Pancreas (tissue), 10 donors: ENCODE measurements around the gene TRIM29. TPM values are rescaled to one million over a fixed set of nuclear protein-coding genes. Genes with fewer than 3 reads are reported as not detected.

Source experiments
- ATAC-seq, 4 donors: fragments of 200-7000 bp; cut with Tn5 transposase; one replicate each; pipeline versions ENCODE4 v1.8.0 to v1.9.1; 2020; ENCODE audit warnings: mild to moderate bottlenecking in 4 of 4, moderate library complexity in 4 of 4
- DNase-seq, 6 donors: peaks; one replicate each; pipeline ENCODE4 v3.0.0-alpha.2; 2020
- FAIRE-seq: peaks from 2 replicates; lab custom pipeline; 2012; peaks lifted over from hg19 to GRCh38; lab: Jason Lieb, UNC
- H3K27ac ChIP-seq, 4 donors: fragments of 200-600 bp; sonication (generic); 1 replicate in 3 of 4; 2 replicates in 1 of 4; pipeline versions ENCODE4 v1.5.0 to v1.8.0; 2020
- H3K27me3 ChIP-seq, 4 donors: fragments of 200-600 bp; one replicate each; pipeline ENCODE4 v1.8.0; 2021
- H3K36me3 ChIP-seq, 3 donors: fragments of 200-600 bp; sonication (generic) in 1 of 3; one replicate each; pipeline versions ENCODE4 v1.5.0 to v1.8.0; 2020 to 2021
- H3K4me1 ChIP-seq, 3 donors: fragments of 200-600 bp; one replicate each; pipeline ENCODE4 v1.8.0; 2021
- H3K4me3 ChIP-seq, 4 donors: fragments of 200-600 bp; sonication (generic) in 2 of 4; one replicate each; pipeline versions ENCODE4 v1.5.0 to v1.8.0; 2020 to 2021
- H3K9me3 ChIP-seq, 4 donors: fragments of 200-600 bp; one replicate each; pipeline ENCODE4 v1.8.0; 2021
- CTCF ChIP-seq, 4 donors: fragments of 200-600 bp; sonication (generic) in 3 of 4; IDR thresholded peaks; one replicate each; pipeline versions ENCODE4 v1.5.0 to v1.8.0; 2021; ENCODE audit warnings: antibody characterized with exemption in 4 of 4
- WGBS, 2 donors: extraction: QIAGEN DNeasy Blood & Tissue Kit; methylation state at CpG; one replicate each; pipeline ENCODE4 v1.1.7; 2013; 5-methylcytosine and 5-hydroxymethylcytosine counted together
- intact Hi-C, 3 donors: fragments of 100-400 bp; cut with DNase I; formaldehyde crosslinking; loops; one replicate each; pipeline versions ENCODE4 v1.11.1 to v1.14.2; 2022
- polyA plus RNA-seq, 2 donors: library from polyadenylated mRNA; stranded (reverse); fragments of 200-250 nt; gene quantifications; one replicate each; pipeline ENCODE4 v1.2.3, GENCODE V29; 2013
- total RNA-seq, 6 donors: library from RNA; stranded (reverse); fragmentation: NEBNext Ultra II Directional in 4 of 6; extraction: Animal tissue kit (Norgen Biotek cat#: 25700) in 4 of 6; gene quantifications; one replicate each; pipeline versions ENCODE4 v1.2.1 to v1.2.4, GENCODE V29; 2021 to 2023
- donor health status: healthy with polysubstance abuse.
- donor health status: DM: no; HTN: no; CAD: no; lungs with moderate emphysema.
- donor health status: DM: no; HTN: no; CAD: no.
- donor health status: control.
- donor health status: control.
- donor health status: Bipolar disorder and iron deficiency.
- donor health status: DM: yes; HTN: yes; CAD: no.
- donor health status: DM: no; HTN: no; CAD: no.
- donor health status: DM: no; HTN: no; CAD: no.
- donor health status: DM: yes; HTN: yes; CAD: no.

Gene TRIM29
- total and polyA plus RNA-seq, 8 donors: 0.38 to 1.7 (median 0.61) TPM

DNA sequence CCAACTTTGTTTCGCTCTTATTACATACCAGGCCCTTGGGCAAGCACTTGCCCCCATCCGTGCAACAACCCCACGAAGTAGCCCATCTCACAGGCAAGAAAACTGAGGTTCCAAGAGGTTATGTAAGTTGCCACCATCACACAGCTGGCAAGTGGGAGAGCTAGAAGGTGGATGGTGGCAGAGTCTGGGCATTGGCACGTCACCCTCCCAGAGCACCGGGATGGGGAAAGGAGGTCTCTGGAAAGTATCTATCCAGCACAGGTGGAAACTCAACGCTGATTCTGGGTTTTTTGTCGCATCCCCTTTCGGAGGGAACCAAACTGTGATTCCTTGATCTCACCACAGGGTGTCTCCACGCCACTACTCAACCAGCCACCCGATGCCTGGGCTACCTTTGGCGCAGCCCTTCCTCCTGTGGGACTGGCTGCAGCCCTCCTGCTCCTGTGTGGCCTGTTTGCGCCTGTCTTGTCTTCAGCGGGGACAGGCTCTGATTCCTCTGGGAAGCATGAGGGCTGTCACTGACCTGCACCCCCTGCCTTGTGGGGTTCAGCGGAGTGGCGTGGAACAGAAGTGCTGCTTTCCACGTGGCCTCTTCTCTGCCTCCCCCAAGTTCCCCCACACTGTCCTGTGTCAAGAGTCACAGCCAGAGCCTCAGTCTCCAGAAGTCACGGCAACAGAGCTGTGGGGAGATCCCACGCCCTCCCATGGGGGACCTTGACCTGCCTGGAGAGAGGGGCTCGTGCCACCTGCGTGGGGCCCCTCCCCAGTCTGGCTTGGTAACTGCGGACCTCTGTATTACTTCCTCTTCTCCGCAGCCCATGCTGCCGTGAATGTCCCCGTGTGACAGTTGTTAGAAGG lies 34.4 kb upstream of the TRIM29 start:
- Histone ChIP-seq H3K9me3 (no peaks in the 10 kb centered on the region), H3K4me1 (peaks cover 0 to 3% (median 0%) of the 10 kb centered on the region in 3 donors), H3K4me3 (no peak overlapping the region), H3K27ac (no peak overlapping the region), H3K27me3 (no peaks in the 10 kb centered on the region), H3K36me3 (no peaks in the 10 kb centered on the region)
- 33 to 41% methylated on average over 24 of the region's 24 CpGs for WGBS, 2 donors
- intact Hi-C loops: loop anchor here (2.0 to 10.0 kb wide), 3 partner anchors 53 to 125 kb away; no protein-coding TSS in a partner anchor
- FAIRE-seq (no peak), DNase-seq (peak in 5 of 6 donors; percentile 63 to 88 (median 75)), ATAC-seq (peak; percentile 57 to 78 (median 76))
- TF ChIP-seq CTCF (IDR thresholded peaks at IDR 0.05): peak; percentile 71 to 83 (median 74)

- H3K9me3 ChIP-seq: no peaks in the 10 kb centered on the region
- TF ChIP-seq CTCF (IDR thresholded peaks at IDR 0.05): no peak
- WGBS, 2 donors: 68 to 69% methylated on average over 12 of the region's 12 CpGs
- no peaks in the 10 kb centered on the region for H3K36me3 ChIP-seq
- intact Hi-C loops: loop anchor here in 2 of 3 donors (5.0 to 10.0 kb wide), 2 partner anchors 54 to 126 kb away; no protein-coding TSS in a partner anchor
- H3K4me3 ChIP-seq: no peak overlapping the region
- no peak overlapping the region for H3K27ac ChIP-seq
- ATAC-seq (no peak), DNase-seq (no peak), FAIRE-seq (no peak)
- peaks cover 0 to 3% (median 0%) of the 10 kb centered on the region in 3 donors for H3K4me1 ChIP-seq
- no peaks in the 10 kb centered on the region for H3K27me3 ChIP-seq
These were observed 32.9 kb upstream of the TRIM29 start for GRCh38 chr11:120170741-120171261.

GRCh38 chr11:120169981-120170698 lies 32.2 kb upstream of the TRIM29 start:
- no peaks in the 10 kb centered on the region for H3K27me3 ChIP-seq
- ATAC-seq: no peak
- H3K4me1 ChIP-seq: peaks cover 0 to 3% (median 0%) of the 10 kb centered on the region in 3 donors
- H3K4me3 ChIP-seq: no peak overlapping the region
- TF ChIP-seq CTCF (IDR thresholded peaks at IDR 0.05): no peak
- no peak for FAIRE-seq
- no peak overlapping the region for H3K27ac ChIP-seq
- 48 to 62% methylated on average over 26 to 27 of the region's 27 CpGs for WGBS, 2 donors
- H3K9me3 ChIP-seq: no peaks in the 10 kb centered on the region
- no peak for DNase-seq
- intact Hi-C loops: loop anchor here in 2 of 3 donors (5.0 to 10.0 kb wide), 2 partner anchors 55 to 127 kb away; no protein-coding TSS in a partner anchor
- H3K36me3 ChIP-seq: no peaks in the 10 kb centered on the region

GRCh38 chr11:120168960-120169681 lies 31.2 kb upstream of the TRIM29 start:
- Histone ChIP-seq H3K27ac (peak overlapping the region in 1 of 4 donors; percentile 21), H3K9me3 (no peaks in the 10 kb centered on the region), H3K4me1 (peaks cover 0 to 3% (median 0%) of the 10 kb centered on the region in 3 donors), H3K4me3 (peak overlapping the region; percentile 43 to 81 (median 61)), H3K27me3 (no peaks in the 10 kb centered on the region), H3K36me3 (no peaks in the 10 kb centered on the region)
- 1% methylated on average over 32 to 71 of the region's 71 CpGs for whole genome bisulfite sequencing, 2 donors
- intact Hi-C loops: no loop called here
- FAIRE-seq (no peak), DNase-seq (peak; percentile 63 to 95 (median 80)), ATAC-seq (peak; percentile 94 to 96 (median 95))
- peak; percentile 95 to 99 (median 98) for TF ChIP-seq CTCF (IDR thresholded peaks at IDR 0.05)
